Measurements from ENCODE around the gene PTPRK. TPM values are rescaled to one million over a fixed set of nuclear protein-coding genes. Genes with fewer than 3 reads are reported as not detected.

PTPRK gene
- total and polyA plus RNA-seq, 2 of the 13 experiments (the other 11 are each of a cell fraction or from before 2014, with no cell fraction given): 43.6 to 98.3 TPM

GRCh38 chr6:128519132-128519930 lies 1.1 kb downstream of the PTPRK start (continued):
- no peak for TF ChIP-seq RFX1 (IDR thresholded peaks at IDR 0.05)
- TF ChIP-seq ZNF225 (CRISPR knock-in tag; IDR thresholded peaks at IDR 0.05): no peak
- peak; percentile 46 for TF ChIP-seq NCOA2 (CRISPR knock-in tag; IDR thresholded peaks at IDR 0.05)
- TF ChIP-seq NFKBIZ (CRISPR knock-in tag; IDR thresholded peaks at IDR 0.05): no peak
- no peak for TF ChIP-seq ZNF790 (CRISPR knock-in tag; IDR thresholded peaks at IDR 0.05; ENCODE audit: borderline replicate concordance)
- TF ChIP-seq, protein P1, sequence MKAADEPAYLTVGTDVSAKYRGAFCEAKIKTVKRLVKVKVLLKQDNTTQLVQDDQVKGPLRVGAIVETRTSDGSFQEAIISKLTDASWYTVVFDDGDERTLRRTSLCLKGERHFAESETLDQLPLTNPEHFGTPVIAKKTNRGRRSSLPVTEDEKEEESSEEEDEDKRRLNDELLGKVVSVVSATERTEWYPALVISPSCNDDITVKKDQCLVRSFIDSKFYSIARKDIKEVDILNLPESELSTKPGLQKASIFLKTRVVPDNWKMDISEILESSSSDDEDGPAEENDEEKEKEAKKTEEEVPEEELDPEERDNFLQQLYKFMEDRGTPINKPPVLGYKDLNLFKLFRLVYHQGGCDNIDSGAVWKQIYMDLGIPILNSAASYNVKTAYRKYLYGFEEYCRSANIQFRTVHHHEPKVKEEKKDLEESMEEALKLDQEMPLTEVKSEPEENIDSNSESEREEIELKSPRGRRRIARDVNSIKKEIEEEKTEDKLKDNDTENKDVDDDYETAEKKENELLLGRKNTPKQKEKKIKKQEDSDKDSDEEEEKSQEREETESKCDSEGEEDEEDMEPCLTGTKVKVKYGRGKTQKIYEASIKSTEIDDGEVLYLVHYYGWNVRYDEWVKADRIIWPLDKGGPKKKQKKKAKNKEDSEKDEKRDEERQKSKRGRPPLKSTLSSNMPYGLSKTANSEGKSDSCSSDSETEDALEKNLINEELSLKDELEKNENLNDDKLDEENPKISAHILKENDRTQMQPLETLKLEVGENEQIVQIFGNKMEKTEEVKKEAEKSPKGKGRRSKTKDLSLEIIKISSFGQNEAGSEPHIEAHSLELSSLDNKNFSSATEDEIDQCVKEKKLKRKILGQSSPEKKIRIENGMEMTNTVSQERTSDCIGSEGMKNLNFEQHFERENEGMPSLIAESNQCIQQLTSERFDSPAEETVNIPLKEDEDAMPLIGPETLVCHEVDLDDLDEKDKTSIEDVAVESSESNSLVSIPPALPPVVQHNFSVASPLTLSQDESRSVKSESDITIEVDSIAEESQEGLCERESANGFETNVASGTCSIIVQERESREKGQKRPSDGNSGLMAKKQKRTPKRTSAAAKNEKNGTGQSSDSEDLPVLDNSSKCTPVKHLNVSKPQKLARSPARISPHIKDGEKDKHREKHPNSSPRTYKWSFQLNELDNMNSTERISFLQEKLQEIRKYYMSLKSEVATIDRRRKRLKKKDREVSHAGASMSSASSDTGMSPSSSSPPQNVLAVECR (CRISPR knock-in tag; IDR thresholded peaks at IDR 0.05; ENCODE audit: borderline replicate concordance): peak; percentile 68
- no peak for TF ChIP-seq PCBP2 (optimal IDR thresholded peaks at IDR 0.05; ENCODE audit: low read depth, low read length, poor library complexity, severe bottlenecking)
- TF ChIP-seq ZNF331 (CRISPR knock-in tag; IDR thresholded peaks at IDR 0.05): peak; percentile 44; the same call in 1 of the 2 replicates
- TF ChIP-seq ZNF180 (CRISPR knock-in tag; IDR thresholded peaks at IDR 0.05; ENCODE audit: borderline replicate concordance, low read depth): no peak
- TF ChIP-seq ATRX (CRISPR knock-in tag; IDR thresholded peaks at IDR 0.05; ENCODE audit: borderline replicate concordance): no peak
- TF ChIP-seq, protein P2, sequence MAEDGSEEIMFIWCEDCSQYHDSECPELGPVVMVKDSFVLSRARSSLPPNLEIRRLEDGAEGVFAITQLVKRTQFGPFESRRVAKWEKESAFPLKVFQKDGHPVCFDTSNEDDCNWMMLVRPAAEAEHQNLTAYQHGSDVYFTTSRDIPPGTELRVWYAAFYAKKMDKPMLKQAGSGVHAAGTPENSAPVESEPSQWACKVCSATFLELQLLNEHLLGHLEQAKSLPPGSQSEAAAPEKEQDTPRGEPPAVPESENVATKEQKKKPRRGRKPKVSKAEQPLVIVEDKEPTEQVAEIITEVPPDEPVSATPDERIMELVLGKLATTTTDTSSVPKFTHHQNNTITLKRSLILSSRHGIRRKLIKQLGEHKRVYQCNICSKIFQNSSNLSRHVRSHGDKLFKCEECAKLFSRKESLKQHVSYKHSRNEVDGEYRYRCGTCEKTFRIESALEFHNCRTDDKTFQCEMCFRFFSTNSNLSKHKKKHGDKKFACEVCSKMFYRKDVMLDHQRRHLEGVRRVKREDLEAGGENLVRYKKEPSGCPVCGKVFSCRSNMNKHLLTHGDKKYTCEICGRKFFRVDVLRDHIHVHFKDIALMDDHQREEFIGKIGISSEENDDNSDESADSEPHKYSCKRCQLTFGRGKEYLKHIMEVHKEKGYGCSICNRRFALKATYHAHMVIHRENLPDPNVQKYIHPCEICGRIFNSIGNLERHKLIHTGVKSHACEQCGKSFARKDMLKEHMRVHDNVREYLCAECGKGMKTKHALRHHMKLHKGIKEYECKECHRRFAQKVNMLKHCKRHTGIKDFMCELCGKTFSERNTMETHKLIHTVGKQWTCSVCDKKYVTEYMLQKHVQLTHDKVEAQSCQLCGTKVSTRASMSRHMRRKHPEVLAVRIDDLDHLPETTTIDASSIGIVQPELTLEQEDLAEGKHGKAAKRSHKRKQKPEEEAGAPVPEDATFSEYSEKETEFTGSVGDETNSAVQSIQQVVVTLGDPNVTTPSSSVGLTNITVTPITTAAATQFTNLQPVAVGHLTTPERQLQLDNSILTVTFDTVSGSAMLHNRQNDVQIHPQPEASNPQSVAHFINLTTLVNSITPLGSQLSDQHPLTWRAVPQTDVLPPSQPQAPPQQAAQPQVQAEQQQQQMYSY (CRISPR knock-in tag; IDR thresholded peaks at IDR 0.05): peak; percentile 54
- TF ChIP-seq ATM (IDR thresholded peaks at IDR 0.05; ENCODE audit: borderline replicate concordance): no peak
- no peak for TF ChIP-seq ZNF501 (CRISPR knock-in tag; IDR thresholded peaks at IDR 0.05)
- peak; percentile 7; the same call in 1 of the 2 replicates for TF ChIP-seq BORCS8-MEF2B (CRISPR knock-in tag; IDR thresholded peaks at IDR 0.05)
- no peak for TF ChIP-seq ASH2L (IDR thresholded peaks at IDR 0.05; ENCODE audit: insufficient read length, low read depth, low read length)
- TF ChIP-seq ZBTB10 (CRISPR knock-in tag; IDR thresholded peaks at IDR 0.05; ENCODE audit: borderline replicate concordance): peak; percentile 65; the same call in 1 of the 2 replicates

Data from HepG2 (cell line).